IMR-90 (cell line): ENCODE measurements around the gene PTRH2. TPM values are rescaled to one million over a fixed set of nuclear protein-coding genes. Genes with fewer than 3 reads are reported as not detected.

Experiments used
- ATAC-seq: fragments of 200-7000 bp; cut with Tn5 transposase; 2 replicates; pipeline ENCODE4 v1.9.1; 2020; ENCODE audit warnings: low read depth, mild to moderate bottlenecking, moderate library complexity
- BruUV-seq: library from RNA; stranded (reverse); fragments of 400-500 nt; replicated peaks from 2 replicates; lab custom pipeline; 2021; lab: Mats Ljungman, UMichigan
- CTCF ChIA-PET: fragments of 300-600 bp; formaldehyde crosslinking; extraction: SDS; loops from one replicate; lab custom pipeline; 2021; ENCODE audit warnings: antibody characterized with exemption; lab: Yijun Ruan, JAX
- POLR2A ChIA-PET: fragments of 300-600 bp; sonication (Branson Sonifier 250); formaldehyde crosslinking; loops from one replicate; lab custom pipeline; 2022; ENCODE audit warnings: antibody characterized with exemption; ENCODE audit not compliant: unreplicated experiment; lab: Charles Lee
- DNase-seq: peaks from one replicate; pipeline ENCODE4 v3.0.0; 2013
- H2AFZ ChIP-seq: replicated peaks from 2 replicates; pipeline ENCODE3; 2013; ENCODE audit warnings: low read length, mild to moderate bottlenecking; ENCODE audit not compliant: poor library complexity
- H2AK5ac ChIP-seq: 2 replicates; pipeline ENCODE4 v1.6.1; 2013; ENCODE audit warnings: low read depth, low read length, inconsistent platforms
- H2AK9ac ChIP-seq: replicated peaks from 2 replicates; pipeline ENCODE3; 2013; ENCODE audit warnings: mild to moderate bottlenecking, low read depth, low read length, moderate library complexity; ENCODE audit not compliant: poor library complexity
- H2BK120ac ChIP-seq: 2 replicates; pipeline ENCODE4 v1.6.1; 2013; ENCODE audit warnings: low read depth, low read length, inconsistent platforms
- H2BK15ac ChIP-seq: 3 replicates; pipeline ENCODE4 v1.6.1; 2013; ENCODE audit warnings: low read depth, low read length, inconsistent platforms
- H2BK20ac ChIP-seq: 2 replicates; pipeline ENCODE4 v1.6.1; 2013; ENCODE audit warnings: low read depth, mild to moderate bottlenecking, inconsistent platforms, low read length, moderate library complexity
- H2BK5ac ChIP-seq: 2 replicates; pipeline ENCODE4 v1.6.1; 2013; ENCODE audit warnings: mild to moderate bottlenecking, low read depth, low read length, inconsistent platforms; ENCODE audit not compliant: poor library complexity, severe bottlenecking
- H3K14ac ChIP-seq: replicated peaks from 2 replicates; pipeline ENCODE4 v1.6.1; 2013; ENCODE audit warnings: low read depth, low read length, inconsistent platforms
- H3K18ac ChIP-seq: 2 replicates; pipeline ENCODE4 v1.6.1; 2013; ENCODE audit warnings: low read depth, low read length, control low read depth
- H3K23ac ChIP-seq: 2 replicates; pipeline ENCODE4 v1.6.1; 2013; ENCODE audit warnings: low read depth, low read length, inconsistent platforms
- H3K27ac ChIP-seq: 2 replicates; pipeline ENCODE4 v1.5.1; 2013; ENCODE audit warnings: mild to moderate bottlenecking, control low read depth, low read length; ENCODE audit not compliant: insufficient read depth
- H3K27me3 ChIP-seq: 2 replicates; pipeline ENCODE4 v1.6.1; 2013; ENCODE audit warnings: low read length; ENCODE audit not compliant: control insufficient read depth, insufficient read depth
- H3K36me3 ChIP-seq: 2 replicates; pipeline ENCODE4 v1.6.1; 2013; ENCODE audit warnings: low read length, mixed read lengths; ENCODE audit not compliant: control insufficient read depth, insufficient read depth
- H3K4ac ChIP-seq: 2 replicates; pipeline ENCODE4 v1.6.1; 2013; ENCODE audit warnings: low read depth, low read length, inconsistent platforms
- H3K4me1 ChIP-seq: 2 replicates; pipeline ENCODE4 v1.6.1; 2013; ENCODE audit warnings: low read length, mixed read lengths; ENCODE audit not compliant: control insufficient read depth, insufficient read depth
- H3K4me2 ChIP-seq: 2 replicates; pipeline ENCODE4 v1.6.1; 2013; ENCODE audit warnings: low read depth, mild to moderate bottlenecking, control low read depth, low read length, moderate library complexity
- H3K4me3 ChIP-seq: 2 replicates; pipeline ENCODE4 v1.5.1; 2013; ENCODE audit warnings: low read depth, mild to moderate bottlenecking, control low read depth, low read length, moderate library complexity; ENCODE audit not compliant: insufficient read depth
- H3K56ac ChIP-seq: 2 replicates; pipeline ENCODE4 v1.6.1; 2013; ENCODE audit warnings: low read length, inconsistent platforms; ENCODE audit not compliant: insufficient read depth; ENCODE audit errors: extremely low read depth
- H3K79me1 ChIP-seq, 2 experiments: 2 replicates each; pipeline ENCODE4 v1.6.1; 2013; ENCODE audit warnings: low read length in 2 of 2, inconsistent platforms in 1 of 2, low read depth in 1 of 2
- H3K9ac ChIP-seq: 2 replicates; pipeline ENCODE4 v1.6.1; 2013; ENCODE audit warnings: low read depth, low read length, control low read depth
- H3K9me1 ChIP-seq: 2 replicates; pipeline ENCODE4 v1.6.1; 2013; ENCODE audit warnings: low read length, inconsistent platforms; ENCODE audit not compliant: insufficient read depth
- H3K9me3 ChIP-seq: 2 replicates; pipeline ENCODE4 v1.6.1; 2013; ENCODE audit warnings: low read length; ENCODE audit not compliant: control insufficient read depth, insufficient read depth
- H4K20me1 ChIP-seq: 2 replicates; pipeline ENCODE4 v1.6.1; 2013; ENCODE audit warnings: low read length, inconsistent platforms; ENCODE audit not compliant: insufficient read depth
- H4K5ac ChIP-seq: 2 replicates; pipeline ENCODE4 v1.6.1; 2013; ENCODE audit warnings: mild to moderate bottlenecking, low read depth, low read length, control low read depth
- H4K8ac ChIP-seq, 2 experiments: 2 replicates each; pipeline ENCODE4 v1.6.1; 2013; ENCODE audit warnings: low read depth in 2 of 2, low read length in 2 of 2, control low read depth in 1 of 2, inconsistent platforms in 1 of 2
- H4K91ac ChIP-seq: 2 replicates; pipeline ENCODE4 v1.6.1; 2013; ENCODE audit warnings: low read depth, low read length, inconsistent platforms; ENCODE audit not compliant: insufficient read depth
- MAZ ChIP-seq: IDR thresholded peaks from 2 replicates; pipeline ENCODE4 v1.6.1; 2012; ENCODE audit warnings: low read depth, mild to moderate bottlenecking, low read length, improper control_type of control experiment, moderate library complexity, borderline replicate concordance
- NFE2L2 ChIP-seq: fragments of 150-350 bp; IDR thresholded peaks from 2 replicates; pipeline ENCODE4 v1.6.1; 2016; ENCODE audit warnings: low read depth, mild to moderate bottlenecking, low read length
- RAD21 ChIP-seq: IDR thresholded peaks from 2 replicates; pipeline ENCODE4 v1.6.1; 2012; ENCODE audit warnings: low read length, improper control_type of control experiment
- WGBS, 2 experiments: methylation state at CpG; one replicate each; pipeline versions ENCODE4 v1.1.5 to v1.1.7; 2013; ENCODE audit warnings: missing lambda C conversion rate in 2 of 2; ENCODE audit not compliant: insufficient read length in 1 of 2; ENCODE audit errors: extremely low coverage in 2 of 2; 5-methylcytosine and 5-hydroxymethylcytosine counted together
- dilution Hi-C: fragments of 300-500 bp; cut with HindIII; formaldehyde crosslinking; loops from one replicate; pipeline ENCODE4 v1.14.3; 2018; ENCODE audit warnings: low sequenced_read_pairs; ENCODE audit not compliant: unreplicated experiment
- in situ Hi-C: fragments of 300-500 bp; cut with MboI; formaldehyde crosslinking; loops from 3 replicates; pipeline ENCODE4 v1.14.3; 2019; ENCODE audit warnings: low sequenced_read_pairs, inconsistent platforms, mixed read lengths
- intact Hi-C: fragments of 100-400 bp; cut with micrococcal nuclease; formaldehyde crosslinking; loops from 2 replicates; pipeline ENCODE4 v1.10.0; 2022
- polyA plus RNA-seq, 3 experiments: library from polyadenylated mRNA; depleted of rRNA; stranded (reverse); fragments of >200 nt; gene quantifications; 2 replicates each; pipeline ENCODE4 v1.2.3, GENCODE V29; 2012; ENCODE audit warnings: low replicate concordance in 1 of 3
- total RNA-seq: library from RNA; depleted of rRNA; stranded (reverse); fragments of >200 nt; gene quantifications from 2 replicates; pipeline ENCODE4 v1.2.3, GENCODE V29; 2012
- TF ChIP-seq, protein P1 (sequence below): fragments of 150-350 bp; IDR thresholded peaks from 2 replicates; pipeline ENCODE4 v1.6.1; 2016; ENCODE audit warnings: low read depth, mild to moderate bottlenecking, low read length, moderate library complexity, borderline replicate concordance

PTRH2 gene
- total and polyA plus RNA-seq, 2 of the 4 experiments (the other 2 are of a cell fraction): 24.9 to 49.7 TPM

DNA sequence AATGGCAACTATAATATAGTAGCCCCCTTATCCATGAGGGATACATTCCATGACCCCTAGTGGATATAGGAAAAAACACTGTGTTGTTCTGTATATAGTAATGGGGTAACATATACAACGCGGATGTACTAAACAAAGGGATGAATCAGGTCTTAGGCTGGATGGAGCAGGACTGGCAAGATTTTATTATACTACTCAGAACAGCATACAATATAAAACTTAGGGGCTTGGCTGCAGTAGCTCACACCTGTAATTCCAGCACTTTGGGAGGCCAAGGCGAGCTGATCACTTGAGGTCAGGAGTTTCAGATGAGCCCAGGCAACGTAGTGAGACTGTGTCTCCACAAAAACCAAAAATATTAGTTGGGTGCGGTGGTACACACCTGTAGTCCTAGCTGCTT, 27.0 kb upstream of the PTRH2 start:
- WGBS, 2 experiments: no CpG with 5 or more reads among the region's 5 CpGs
- Histone ChIP-seq H2BK5ac (no peak overlapping the region), H3K56ac (no peak overlapping the region), H3K4ac (no peak overlapping the region), H3K9me3 (no peaks in the 10 kb centered on the region), H3K36me3 (peaks cover 3% of the 10 kb centered on the region), H3K27me3 (no peaks in the 10 kb centered on the region), H3K79me1 (peaks cover 12 to 43% of the 10 kb centered on the region in 2 experiments), H4K20me1 (no peaks in the 10 kb centered on the region), H2AK5ac (no peak overlapping the region), H2BK15ac (no peak overlapping the region), H4K8ac (no peak overlapping the region), H3K18ac (no peak overlapping the region), H3K4me3 (no peak overlapping the region), H4K91ac (no peak overlapping the region), H3K9ac (no peak overlapping the region), H2AK9ac (no peak overlapping the region), H3K23ac (no peak overlapping the region), H3K4me1 (no peaks in the 10 kb centered on the region; the same call in 1 of the 2 replicates), H2AFZ (no peak overlapping the region), H3K4me2 (no peak overlapping the region), H3K27ac (no peak overlapping the region), H2BK20ac (no peak overlapping the region), H4K5ac (no peak overlapping the region), H3K14ac (no peak overlapping the region), H3K9me1 (peaks cover 2% of the 10 kb centered on the region; the same call in 1 of the 2 replicates), H2BK120ac (no peak overlapping the region)
- CTCF ChIA-PET: no interaction called here
- ATAC-seq (no peak), DNase-seq (no peak)
- intact Hi-C loops (no loop called here), in situ Hi-C loops (no loop called here), dilution Hi-C loops (no loop called here)
- TF ChIP-seq RAD21: no peak
- TF ChIP-seq, protein P1, sequence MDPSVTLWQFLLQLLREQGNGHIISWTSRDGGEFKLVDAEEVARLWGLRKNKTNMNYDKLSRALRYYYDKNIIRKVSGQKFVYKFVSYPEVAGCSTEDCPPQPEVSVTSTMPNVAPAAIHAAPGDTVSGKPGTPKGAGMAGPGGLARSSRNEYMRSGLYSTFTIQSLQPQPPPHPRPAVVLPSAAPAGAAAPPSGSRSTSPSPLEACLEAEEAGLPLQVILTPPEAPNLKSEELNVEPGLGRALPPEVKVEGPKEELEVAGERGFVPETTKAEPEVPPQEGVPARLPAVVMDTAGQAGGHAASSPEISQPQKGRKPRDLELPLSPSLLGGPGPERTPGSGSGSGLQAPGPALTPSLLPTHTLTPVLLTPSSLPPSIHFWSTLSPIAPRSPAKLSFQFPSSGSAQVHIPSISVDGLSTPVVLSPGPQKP: no peak
- no peak for TF ChIP-seq MAZ
- TF ChIP-seq NFE2L2: no peak
- BruUV-seq: no TSS peak
- POLR2A ChIA-PET: no interaction called here
